HG03520 (cell line): Measurements from ENCODE around the gene TBL3.
"Not testable (repeated sequence)": the region's sequence is repeated elsewhere in the genome, so short reads cannot be mapped to it uniquely, and the experiment has no call there.

Experiments used
- ATAC-seq: cut with Tn5 transposase; IDR thresholded peaks from one replicate; pipeline ENCODE4 v1.9.1; 2021; ENCODE audit warnings: mild to moderate bottlenecking, moderate library complexity; ENCODE audit not compliant: unreplicated experiment

Gene TBL3

DNA sequence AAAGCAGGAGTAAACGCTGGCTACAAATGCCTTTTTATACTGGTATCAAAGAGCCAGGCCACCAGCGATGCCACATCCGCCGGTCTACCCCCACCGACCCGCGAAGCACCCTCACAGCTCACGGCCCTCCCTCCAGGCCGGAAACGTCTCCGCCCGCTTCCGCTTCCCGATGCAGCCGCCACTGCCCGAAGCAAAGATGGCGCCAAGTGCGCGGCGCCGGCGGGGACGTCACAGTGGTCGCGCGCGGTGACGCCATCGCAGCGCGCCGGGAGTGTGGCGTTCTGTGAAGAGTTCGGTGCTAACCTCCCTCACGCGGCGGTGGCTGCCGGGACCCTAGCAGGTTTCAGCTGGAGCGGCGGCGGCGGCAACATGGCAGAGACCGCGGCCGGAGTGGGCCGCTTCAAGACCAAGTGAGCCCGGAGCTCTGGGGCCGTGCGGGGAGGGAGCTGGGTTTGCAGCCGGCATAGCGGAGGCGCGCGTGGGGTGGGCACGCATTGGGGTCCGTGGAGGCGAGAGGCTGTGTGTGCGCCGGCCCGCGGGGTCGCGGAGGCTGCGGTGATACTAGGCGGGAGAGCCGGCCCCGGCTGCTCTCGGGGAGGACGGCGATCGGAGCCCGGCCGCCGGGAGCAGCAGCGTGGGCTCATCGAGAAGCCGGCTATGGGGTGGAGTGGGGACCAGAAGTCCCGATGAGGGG, at the start of gene TBL3:
Gene TBL3, plus strand, starts transcription at position 258 of the 694 bp plus-strand sequence. Its CDS starts 112 bp downstream, at position 370.
- peak; percentile 73 for ATAC-seq

DNA sequence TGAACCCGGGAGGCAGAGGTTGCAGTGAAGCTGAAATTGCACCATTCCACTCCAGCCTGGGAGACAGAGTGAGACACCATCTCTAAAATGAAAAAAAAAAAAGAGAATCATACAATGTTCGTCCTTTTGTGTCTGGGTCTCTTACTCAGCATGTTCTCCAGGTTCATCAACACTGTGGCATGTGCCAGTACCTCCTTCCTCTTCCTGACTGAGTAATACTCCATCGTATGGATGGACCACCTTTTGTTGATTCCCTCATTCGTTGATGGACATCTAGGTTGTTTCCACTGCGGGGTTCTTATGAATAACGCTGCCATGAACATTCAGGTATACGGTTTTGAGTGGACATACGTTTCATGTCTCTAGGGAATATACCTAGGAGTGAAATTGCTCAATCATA, 49.5 kb upstream of the TBL3 start:
- ATAC-seq = no peak

DNA sequence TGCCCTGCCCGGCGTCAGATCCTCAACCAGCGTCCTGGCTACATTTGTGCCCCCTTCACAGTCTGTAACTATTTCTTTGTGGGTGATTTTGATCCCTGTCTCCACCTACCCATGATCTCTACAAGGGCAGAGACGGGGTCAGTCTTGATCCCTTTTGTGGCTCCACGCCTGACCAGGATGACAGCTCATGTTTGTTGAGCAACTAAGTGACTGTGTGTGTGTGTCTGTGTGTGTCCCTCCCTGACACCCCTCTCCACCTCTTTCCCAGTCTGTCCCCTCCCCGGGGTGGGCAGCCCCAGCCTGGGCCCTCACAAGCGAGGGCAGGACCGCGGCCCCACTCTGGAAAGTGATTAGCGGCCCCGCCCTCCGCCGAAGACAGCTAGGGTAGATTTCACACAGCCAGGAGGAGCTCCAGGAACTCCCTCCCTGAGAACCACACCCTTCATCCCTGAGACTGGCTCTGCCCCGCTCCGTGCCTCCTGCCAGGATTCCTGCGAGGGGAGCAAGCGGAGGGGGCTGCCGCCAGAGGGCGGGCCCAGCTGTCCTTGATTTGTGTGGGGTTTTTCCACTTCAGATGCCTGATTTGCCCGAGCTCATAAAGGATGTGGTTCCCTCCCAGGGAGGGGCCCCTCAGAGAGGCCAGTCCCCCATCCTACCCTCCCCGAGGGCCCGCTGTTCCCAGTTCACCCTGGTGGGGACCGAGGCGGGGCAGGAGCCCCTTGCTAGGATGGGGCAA, 48.4 kb upstream of the TBL3 start:
- ATAC-seq = no peak

DNA sequence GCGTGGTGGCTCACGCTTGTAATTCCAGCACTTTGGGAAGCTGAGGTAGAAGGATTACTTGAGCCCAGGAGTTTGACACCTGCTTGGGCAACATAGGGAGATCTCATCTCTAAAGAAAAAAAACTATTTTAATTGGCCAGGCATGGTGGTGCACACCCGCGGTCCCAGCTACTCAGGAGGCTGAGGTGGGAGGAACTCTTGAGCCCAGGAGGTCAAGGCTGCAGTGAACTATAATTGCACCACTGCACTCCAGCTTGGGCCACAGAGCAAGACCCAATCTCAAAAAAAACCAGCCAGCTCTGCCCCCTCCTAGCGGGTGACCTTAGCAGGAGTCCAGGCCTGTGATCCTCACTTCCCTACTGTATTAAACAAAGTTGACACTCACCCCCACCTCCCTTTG, 47.8 kb upstream of the TBL3 start:
- ATAC-seq = no peak

DNA sequence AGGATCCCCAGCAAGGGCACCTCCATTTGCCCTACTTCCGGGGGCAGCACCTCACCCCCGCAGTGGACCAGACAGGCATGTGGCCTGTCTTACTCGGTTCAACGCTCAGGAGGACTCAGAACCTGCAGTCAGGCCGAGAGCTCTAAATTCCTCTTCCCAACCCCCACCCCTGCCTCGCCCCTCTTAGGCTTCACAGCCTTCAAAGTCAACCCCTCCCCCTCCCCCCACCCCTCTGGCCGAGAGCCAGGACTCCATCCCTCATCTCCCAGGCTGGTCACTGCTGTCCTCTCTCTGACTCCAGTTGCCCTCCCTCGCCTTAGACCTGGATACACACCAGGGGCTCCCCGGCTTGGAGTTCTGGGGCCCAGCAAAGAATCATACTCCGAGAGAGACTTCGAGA, 45.6 kb upstream of the TBL3 start:
- ATAC-seq = no peak

DNA sequence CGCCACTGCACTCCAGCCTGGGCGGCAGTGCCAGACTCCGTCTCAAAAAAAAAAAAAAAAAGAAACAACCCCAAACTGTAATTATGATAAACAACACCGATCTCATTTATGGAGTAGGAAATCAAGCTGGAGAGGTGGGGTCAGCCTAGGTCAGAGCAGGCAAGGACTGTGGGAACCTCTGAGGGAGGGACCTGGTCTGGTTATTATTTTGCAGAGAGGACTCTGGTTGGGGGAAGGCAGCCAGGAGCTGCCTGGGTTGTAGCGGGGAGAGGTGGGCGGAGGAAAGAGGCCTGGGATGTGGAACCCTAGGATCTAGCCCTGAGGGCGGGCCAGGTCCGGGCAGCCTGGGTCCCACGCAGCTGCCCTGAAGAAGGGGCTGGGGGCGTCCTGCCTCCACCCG, 42.7 kb upstream of the TBL3 start:
- no peak for ATAC-seq

DNA sequence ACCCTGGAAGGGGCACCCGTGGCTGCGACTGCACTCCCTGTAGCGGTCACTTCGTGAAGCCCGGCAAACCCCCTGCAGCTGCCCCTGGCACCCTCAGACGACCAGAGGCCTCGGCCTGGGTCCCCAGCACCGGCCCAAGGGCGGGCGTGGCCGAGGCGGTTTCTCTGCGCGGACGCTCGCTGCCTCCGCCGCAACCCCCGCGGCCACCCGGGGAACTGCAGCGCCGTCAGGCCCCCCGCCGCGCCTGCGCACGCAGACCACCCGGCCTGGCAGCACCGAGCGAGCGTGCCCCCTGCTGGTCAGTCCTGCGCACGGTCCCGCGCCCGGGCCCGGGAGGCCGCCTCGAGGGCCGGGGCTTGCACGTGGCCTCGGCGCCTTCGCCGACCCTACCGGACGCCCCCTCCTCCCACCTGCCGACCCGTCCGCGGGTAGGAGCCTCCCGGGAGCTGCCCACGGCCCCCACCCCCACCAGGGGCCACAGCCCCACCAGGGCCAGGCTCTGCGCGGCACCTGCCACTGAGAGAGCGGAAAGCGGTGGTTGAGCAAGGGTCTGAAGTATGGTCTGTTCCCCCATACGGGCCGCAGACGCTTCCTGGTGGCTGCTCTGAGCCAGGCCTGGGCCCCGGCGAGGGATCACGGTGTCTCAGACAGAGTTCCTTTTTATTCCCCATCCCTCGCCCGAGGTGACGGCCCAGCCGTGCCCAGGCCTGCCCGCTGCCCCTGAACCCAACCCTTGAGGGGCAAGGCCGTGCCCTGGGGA, 42.1 kb upstream of the TBL3 start:
- peak; percentile 76 for ATAC-seq

DNA sequence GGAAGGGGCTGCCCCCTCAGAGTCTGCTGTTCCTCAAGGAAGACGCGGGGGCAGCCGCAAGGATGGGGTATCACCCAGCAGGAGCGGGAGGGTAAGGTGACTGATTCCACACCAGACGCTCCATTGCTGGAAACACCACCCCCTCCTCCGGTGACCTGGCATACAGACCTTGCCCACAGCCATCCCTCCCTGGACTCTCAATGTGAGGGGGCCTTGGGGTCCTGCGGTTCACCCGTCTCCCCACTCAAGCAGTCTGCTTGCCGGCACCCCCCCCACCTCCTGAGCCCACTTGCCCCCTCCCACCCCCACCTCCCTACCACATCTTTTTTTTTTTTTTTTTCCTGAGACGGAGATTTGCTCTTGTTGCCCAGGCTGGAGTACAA, 41.5 kb upstream of the TBL3 start:
- no peak for ATAC-seq

DNA sequence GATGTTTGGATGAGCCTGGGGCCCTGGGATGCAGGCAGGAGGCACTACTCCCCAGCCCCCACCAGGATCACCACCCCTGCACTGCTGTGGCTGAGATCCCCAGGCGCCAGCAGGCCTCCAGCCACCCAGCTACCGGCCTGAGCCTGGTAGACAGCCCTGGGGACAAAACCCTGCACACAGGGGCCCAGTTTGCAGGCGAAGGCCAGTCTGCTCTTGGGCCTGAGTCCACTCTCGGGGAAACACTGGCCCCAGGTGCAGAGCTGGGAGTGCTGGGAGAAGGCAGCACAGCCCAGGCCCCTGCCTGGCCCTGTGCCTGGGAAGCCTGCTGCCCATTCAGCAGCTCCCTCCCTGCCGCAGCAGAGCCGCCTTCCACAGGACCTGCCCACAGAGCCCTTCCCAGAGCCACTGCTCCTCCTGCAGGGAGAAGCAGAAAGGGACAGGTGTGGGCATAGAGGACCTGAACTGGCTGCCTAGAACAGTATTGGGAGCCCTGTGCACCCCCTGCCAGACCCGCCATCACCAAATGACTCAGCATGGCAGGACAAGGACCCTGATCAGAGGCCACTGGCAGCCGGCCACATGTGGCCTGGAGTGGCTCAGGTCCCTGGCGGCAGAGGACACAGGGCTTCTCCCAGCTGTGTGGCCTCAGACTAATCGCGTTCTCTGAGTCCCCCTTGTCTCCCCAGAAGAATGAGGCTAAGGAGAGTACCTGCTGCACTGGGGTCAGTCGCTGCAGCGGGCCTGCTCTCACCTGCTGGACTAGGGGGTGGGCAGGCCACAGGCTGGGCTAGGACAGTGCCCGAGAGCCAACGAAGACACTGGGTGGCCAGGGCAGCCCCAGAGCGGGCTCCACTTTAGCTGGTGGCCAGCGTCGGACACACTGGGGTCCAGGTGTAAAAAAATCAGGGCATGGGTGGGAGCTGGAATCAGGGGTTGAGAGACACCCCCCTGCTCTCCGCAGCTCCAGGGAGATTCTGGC, 39.5 kb upstream of the TBL3 start:
- no peak for ATAC-seq

DNA sequence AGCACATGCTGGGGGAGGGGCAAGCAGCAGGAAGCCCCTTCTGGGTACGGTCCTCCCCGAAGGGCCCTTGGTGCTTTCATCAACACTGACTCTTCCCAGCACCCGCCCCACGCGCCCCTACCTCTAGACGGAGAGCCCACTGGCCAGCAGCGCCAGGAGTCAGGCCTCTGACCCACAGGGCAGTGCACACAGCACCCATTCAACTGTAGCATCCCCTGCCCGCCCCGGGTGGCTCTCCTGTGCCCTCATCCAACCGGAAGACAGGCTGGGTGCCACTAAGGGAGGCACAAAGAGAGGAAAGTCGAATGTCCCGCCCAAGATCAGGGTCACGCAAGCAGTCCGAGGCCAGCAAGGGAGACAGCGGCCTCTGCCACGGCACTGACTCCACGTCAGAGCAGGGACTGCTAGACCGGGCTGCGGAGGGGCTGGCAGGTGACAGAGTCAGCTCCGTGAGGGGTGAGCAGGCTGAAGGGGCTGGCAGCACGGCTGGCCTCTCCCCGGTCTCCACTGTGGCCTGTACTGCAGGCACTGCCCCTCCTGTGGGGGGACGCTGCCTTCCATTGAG, 38.7 kb upstream of the TBL3 start:
- no peak for ATAC-seq

DNA sequence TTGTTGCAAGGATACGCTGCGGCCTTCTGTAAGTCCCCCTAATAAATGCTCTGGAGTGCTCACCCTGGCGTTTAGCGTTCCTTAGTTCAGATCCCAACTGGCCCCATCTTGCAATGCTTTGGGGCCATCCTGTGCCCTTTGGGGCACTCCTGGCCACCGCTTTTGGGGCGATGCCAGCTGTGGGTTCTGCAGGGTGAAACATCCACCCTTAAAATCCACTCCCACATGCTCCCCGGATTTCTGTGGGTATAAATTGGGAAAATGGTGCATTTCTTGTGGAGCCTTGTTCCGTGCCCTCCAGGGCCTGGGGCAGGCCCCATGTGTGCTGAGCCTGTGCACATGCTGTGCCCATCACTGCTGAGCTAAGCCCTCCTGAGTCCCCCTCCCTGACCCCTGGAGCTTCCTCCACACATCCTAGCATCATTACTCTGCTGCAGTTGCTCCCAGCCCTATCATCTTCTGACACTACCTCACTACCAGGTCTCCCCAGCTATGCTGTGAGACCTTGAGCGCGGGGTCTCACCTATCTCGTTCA, 34.8 kb upstream of the TBL3 start:
- no peak for ATAC-seq

DNA sequence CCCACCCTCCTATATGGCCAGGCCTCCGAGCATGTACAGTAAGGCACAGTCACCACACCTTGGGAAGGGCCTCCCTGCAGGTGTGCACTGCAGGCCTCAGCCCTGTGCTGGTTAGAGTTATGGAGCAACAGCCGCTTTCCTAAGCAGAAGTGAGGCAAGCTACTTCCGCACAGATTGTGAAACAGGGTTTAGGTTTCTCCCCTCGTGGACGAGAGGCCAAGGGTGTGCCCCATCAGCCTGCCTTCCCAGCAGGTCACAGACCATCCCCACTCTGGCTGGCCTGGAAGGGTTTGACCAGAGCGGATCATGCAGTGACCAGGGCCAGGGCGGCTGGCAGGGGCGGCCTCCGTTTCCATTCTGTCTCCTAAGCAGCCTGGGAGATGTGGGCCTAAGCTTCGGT, 33.5 kb upstream of the TBL3 start:
- ATAC-seq = no peak

DNA sequence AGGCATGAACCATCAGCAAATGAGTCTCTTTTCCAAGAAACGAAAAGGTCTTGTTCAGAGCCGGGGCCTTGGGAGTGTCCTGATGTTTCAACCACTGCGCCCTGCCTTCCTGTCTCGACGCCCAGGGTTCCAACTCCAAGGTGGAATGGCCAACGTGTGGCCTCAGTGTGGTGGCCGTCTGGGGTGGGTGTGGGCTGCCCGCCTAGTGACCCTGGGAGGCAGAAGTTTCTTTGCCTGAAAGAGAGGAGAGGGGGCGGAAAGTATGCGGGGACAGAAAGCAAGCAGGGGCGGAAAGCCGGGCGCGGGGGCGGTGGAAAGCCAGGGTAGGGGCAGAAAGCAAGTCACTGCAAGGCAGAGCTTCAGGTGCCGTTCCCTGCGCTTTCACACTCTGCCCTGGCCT, 32.9 kb upstream of the TBL3 start:
- no peak for ATAC-seq

DNA sequence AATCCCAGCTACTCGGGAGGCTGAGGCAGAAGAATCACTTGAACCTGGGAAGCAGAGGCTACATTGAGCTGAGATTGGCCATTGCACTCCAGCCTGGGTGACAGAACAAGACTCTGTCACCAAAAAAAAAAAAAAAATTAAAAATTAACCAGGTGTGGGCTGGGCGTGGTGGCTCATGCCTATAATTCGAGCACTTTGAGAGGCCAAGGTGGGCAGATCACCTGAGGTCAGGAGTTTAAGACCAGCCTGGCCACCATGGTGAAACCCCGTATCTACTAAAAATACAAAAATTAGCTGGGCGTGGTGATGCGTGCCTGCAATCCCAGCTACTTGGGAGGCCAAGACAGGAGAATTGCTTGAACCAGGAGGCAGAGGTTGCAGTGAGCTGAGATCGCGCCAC, 32.0 kb upstream of the TBL3 start:
- ATAC-seq = not testable (repeated sequence)

DNA sequence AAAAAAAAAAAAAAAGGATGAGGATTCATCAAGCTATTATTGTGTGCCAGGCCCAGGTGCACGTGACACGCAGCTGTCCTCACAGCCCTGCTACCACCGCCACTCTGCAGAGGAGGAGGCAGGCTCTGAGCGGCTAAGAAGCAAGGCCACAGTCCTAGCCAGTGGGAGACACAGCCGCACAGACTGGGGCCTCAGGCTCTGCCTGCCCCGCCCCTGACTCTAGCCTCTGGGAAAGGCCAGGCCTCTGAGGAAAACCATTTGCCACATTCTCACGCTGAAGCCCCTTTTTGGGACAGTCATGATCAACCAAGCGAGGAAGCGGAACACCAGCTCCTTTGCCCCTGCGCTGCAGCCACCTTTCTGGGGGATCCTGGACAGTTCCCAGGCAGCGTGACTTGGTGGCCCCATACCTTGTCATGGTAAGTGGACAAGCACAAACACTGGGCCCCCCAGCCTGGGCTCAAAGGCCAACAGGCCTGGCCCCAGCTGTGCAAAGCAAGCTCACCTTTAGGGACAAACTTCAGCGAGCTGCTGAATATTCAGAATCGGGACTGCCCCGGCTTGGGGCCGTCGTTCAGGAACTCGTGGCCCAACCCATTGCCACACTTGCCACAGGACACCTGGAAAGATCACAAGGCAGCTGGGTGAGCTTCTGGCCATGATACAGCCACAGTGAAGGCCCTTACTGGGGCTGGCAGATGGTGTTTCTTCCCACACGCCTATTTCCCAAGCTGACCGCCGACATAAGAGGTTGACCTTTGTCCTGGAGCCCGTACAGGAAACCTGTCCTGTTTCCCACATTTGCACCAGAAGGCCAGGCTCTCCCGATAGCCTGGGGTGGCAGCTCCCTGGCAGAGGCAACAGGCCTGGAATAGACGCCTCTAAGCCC, 31.3 kb upstream of the TBL3 start:
- no peak for ATAC-seq

DNA sequence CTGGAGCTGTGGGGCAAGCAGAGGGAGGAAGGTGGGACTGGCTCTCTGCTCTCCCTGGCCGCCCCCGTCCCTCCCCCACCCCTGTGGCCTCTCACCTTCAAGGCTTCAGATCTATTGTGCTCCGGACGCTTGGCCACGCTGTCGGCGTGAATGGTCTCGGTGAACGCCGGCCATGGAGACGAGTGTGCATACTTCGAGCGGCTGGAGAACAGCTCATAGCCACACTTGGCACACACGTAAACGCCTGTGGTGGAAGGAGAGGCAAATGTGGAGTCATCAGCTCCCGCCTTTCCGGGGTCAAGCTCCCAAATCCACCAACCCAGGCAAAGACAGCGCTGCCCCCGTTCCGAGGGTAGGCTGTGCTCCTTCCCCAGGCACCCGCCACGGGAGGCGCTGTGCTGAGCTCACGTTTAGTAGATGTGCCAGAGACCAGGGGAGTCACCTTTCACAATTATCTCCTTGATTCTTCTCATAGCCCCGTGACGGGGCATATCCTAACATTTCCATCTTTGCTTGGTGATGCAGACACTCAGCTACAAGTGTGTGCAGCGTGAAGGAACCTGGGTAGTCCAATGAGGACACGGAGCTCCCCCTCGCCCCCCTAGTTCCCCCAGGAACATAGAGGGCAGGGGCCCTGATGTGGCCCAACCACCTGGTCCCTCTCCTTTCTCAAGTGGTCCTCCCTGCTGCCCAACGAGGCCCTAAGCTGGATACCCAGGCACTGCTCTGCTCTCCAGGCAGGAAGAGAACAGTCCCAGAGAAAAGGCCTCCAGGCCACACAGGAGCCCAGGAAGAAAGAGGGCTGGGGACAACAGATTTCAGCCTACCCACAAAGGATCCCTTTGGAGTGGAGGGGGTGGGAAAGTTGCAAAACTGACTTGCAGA, 30.4 kb upstream of the TBL3 start:
- ATAC-seq = no peak

DNA sequence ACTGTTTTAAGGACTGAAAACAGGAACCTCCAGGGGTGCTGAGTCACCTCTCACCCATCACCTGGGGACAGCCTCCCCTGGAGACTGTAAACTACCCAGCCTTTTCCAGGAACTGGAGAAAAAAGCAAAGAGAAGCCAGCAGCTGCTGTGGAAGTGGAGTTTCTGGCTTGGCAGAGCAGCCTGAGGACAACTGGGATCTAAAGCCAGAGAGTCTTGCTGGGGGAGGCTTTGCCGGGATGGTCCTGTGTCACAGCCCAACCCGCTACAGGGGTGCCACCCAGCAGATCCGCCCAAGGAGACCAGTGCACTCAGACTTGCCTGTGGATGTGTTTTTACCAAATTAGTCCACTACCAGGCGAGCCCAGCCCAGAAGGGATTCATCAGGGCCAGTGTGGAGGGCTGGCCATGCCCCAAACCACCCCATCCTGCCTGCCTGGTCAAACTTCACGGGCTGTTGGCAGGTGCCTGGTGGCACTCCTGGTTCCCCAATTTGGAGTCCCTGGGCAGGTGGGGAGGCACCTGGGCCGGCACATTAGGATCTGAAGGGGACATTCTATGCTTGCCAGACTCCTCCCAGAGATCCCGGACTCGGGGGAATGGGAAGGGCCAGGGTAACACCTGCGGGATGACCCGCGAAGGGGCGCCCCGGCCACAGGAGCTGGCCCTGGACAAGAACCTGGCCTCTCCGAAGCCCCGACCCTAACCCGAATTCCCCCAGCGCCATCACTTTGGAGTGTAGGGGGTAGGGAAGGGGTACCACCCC, 29.6 kb upstream of the TBL3 start:
- ATAC-seq = no peak
